ENCODE results near the gene SART1.
"Not testable (repeated sequence)": the region's sequence is repeated elsewhere in the genome, so short reads cannot be mapped to it uniquely, and the experiment has no call there.

The SART1 gene

DNA sequence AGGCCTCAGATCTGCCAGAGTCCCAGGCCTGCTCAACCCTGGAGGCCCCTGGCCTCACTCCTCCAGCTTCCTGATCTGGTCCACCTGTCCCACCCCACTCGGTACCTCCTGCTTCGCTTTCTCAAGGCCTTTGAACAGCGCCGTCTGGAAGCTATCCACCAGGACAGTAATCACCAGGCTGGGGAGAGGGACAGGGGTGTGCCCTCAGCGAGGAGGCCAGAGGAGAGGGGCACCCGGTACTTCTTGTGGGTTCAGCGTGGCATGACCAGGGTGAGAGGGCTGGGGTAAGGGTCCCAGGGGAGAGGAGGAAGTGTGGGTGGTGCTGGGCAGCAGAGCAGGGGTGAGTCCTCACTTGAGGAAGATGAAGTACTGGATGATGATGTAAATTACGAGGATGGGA is 58.7 kb downstream of the SART1 start:
- DNase-seq: no peak

DNA sequence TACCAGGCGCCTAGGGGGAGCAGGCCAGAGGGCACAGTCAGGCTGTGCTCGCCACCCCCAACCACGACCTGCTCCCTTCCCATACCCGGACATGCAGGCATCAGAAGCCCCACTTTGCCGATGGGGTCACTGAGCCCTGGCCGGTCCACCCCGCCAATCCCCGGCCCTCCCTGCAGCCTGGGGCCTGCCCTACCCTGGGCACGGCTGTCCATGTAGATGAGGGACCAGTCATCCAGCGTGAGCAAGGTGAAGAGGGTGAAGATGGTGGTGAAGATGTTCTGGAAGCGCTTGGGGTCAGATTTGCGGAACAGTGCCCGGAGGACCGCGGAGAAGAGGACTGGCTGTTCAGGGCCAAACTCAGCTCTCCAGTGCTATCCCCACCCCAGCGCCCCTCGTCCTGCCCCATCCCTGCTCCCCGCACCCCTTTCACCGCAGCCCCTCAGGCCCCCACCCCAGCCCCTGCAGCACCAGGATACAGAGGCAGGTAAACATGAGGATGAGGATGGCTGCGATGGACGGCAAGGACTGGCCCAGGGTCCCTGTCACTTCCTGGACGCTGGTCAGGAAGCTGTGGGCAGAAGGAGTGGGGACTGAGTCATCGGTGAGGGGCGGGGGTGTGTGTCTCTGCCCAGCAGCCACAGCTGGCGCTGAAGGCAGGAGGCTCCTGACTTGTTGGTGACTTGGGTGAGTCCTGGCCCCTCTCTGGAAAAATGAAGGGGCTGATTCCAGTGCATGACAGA is 59.3 kb downstream of the SART1 start:
- DNase-seq: peak; percentile 57

DNA sequence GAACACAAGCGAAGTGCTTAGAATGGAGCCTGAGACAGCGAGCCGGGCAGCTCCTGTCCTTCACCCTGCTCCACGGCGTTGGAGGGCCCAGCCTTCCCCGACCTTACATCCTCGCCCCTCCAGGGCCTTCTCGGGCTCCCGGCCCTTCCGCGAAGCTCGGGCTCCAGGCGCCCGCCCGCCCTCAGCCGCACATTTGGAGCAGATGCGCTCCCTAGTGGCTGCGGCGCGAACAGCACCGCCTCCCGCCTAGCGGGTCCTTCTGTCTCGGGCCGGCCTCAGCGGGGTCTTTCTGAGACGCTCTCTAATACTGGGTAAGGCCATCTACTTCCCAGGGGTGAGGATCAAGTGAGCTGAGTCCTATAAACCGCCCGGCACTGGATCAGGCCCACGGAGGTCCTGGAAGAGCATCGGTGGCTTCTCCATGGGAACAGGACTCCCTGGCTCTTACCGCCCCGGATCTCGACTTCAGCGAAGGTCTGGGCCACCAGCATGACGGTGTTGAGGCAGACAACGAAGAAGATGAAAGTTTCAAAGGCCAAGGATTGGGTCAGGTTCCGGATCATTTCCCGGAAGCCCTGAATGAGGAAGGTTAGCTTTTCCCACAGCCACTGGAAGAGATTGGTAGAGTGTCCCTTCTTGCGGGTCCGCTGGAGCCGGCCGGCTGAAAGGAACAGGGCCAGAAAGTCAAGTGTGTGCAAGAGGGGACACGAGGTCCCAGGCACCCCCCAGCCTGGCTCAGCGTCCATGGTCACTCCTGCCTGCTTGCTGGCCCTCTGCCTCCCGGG is 61.1 kb downstream of the SART1 start:
- peak; percentile 58 for DNase-seq

DNA sequence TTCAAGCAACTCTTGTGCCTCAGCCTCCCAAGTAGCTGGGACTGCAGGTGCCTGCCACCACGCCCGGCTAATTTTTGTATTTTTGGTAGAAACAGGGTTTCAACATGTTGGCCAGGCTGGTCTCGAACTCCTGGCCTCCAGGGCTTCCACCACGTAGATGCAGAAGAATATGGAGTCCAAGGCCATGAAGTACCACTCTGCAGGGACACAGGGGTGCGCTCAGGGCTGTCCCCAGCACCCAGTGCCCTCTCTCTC is 61.6 kb downstream of the SART1 start:
- DNase-seq: not testable (repeated sequence)

DNA sequence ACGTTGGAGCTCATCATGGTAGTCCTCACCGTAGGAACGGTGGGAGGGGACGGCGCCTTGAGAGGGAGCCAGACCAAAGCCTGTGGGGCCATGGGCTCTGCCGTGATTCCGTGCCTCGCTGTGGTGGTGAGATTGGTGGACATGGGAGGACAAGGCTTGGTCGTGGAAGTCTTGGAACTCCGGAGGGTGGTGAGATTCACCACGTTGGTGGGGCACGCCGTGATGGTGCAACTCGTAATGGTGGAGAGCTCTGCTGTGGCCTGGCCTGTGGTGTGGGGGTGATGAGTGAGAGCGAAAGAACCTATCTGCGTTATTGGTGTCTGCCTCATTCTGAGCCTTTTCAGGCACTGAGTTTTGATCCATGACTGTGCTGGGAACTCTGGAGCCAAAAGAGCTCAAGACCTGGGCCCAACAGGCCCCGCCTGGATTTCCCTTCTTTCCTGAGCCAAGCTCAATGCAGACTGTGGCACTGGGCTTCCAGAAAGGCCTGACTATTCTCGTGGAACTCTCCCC is 64.5 kb downstream of the SART1 start, which contains the start of gene CATSPER1:
Gene CATSPER1 (minus strand): TSS at position 463 of the 513 bp plus-strand sequence. CDS start 100 bp downstream, at position 363.
- DNase-seq: no peak
